GM21390 (cell line): ENCODE data around the gene AHSG.
"Not testable (repeated sequence)": the region's sequence is repeated elsewhere in the genome, so short reads cannot be mapped to it uniquely, and the experiment has no call there.

Experiments
- ATAC-seq: cut with Tn5 transposase; IDR thresholded peaks from one replicate; pipeline ENCODE4 v1.9.1; 2021; ENCODE audit not compliant: unreplicated experiment

The AHSG gene

DNA sequence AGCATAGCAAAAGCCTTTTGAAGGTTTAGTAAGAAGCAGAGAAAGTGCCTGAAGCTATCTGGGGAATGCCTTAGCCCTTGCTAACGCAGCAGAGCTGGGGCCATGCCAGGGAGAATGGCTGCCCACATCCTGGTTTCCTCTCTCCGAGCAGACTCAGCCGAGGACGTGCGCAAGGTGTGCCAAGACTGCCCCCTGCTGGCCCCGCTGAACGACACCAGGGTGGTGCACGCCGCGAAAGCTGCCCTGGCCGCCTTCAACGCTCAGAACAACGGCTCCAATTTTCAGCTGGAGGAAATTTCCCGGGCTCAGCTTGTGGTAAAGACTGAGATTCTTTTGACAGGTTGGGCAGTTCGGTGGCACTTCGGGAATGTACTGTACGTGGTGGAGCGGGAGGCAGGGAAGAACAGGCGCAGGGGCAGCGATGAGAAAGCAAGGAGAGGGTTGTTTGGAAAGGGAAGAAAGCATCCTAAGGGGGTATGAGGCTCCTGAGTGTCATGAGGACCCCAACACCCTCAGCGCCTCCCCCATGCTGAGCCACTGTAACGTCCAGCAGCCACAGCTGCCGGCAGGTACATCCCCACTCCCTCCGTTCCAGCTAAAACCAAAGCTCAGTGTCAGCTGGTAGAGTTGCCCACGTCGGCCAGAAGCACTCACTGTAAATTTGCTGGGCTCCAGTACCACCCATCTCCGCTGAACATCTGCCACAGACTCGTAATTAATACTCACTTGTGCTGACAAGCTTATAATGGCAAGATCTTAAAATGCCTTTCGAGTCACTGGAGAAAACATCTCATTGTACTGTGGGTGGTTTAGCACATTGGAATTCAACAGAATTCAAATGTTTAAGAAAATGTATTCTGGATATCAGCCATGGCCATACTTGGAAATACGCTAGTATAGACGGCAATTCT is 4.4 kb downstream of the AHSG start:
- ATAC-seq: peak; percentile 95

DNA sequence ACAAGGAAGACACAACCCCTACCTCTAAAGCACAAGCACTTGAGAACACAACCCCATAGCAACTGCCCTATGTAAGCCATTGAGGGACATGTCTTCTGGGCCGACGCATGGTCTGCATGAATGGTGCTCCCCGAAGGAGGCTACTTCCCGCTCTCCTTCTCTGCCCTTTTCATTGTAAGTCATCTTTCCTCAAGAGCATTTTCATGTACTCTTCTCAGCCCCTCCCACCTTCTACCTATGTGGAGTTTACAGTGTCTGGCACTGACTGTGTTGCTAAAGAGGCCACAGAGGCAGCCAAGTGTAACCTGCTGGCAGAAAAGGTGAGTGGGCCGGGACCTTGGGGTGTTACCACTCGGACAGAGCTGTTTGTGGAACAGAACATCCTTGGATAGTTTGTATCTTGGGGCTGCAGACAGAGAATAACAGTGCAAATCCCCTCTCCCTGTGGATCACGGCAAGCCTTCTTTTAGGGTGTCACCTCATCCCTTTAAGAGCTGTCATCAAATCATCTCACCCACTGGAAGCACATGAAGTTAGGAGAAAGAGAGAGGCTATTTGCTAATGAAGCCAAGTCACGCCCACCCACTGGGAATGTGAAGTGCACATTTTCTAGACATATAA is 5.6 kb downstream of the AHSG start:
- ATAC-seq: no peak

DNA sequence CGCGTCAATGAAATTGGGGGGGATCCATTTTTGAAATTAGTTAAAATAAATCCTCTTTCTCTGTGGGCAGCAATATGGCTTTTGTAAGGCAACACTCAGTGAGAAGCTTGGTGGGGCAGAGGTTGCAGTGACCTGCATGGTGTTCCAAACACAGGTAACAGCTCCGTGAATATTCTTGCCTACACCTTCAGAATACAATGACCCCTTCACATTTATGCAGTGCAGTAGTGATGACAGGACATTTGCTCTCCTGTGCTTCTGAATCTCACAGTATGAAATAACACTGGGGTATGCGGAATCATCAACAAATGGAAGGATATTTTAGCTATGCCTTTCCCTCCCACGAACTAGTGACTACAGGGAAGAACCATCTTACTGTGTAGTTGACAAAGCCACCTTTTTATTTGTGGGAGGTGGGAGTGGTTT is 6.9 kb downstream of the AHSG start:
- ATAC-seq: no peak

DNA sequence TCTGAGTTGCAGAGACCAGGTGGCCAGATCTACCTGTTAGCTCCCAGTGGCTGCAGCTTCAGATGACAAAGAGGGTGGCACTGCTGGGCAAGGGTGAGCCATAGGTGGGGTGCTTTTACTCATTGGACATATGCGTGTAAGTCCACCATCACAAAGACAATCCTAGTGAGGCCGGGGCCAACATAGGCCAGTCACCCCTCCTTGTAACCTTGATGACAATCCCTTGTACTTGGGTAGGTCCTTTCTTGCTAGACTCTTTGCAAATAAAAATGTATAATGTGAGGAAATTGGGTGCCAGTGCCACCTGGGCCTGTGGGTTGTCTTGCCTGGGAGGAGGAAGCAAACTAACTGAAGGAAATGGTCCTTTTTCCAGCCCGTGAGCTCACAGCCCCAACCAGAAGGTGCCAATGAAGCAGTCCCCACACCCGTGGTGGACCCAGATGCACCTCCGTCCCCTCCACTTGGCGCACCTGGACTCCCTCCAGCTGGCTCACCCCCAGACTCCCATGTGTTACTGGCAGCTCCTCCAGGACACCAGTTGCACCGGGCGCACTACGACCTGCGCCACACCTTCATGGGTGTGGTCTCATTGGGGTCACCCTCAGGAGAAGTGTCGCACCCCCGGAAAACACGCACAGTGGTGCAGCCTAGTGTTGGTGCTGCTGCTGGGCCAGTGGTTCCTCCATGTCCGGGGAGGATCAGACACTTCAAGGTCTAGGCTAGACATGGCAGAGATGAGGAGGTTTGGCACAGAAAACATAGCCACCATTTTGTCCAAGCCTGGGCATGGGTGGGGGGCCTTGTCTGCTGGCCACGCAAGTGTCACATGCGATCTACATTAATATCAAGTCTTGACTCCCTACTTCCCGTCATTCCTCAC is 7.6 kb downstream of the AHSG start:
- ATAC-seq: no peak

DNA sequence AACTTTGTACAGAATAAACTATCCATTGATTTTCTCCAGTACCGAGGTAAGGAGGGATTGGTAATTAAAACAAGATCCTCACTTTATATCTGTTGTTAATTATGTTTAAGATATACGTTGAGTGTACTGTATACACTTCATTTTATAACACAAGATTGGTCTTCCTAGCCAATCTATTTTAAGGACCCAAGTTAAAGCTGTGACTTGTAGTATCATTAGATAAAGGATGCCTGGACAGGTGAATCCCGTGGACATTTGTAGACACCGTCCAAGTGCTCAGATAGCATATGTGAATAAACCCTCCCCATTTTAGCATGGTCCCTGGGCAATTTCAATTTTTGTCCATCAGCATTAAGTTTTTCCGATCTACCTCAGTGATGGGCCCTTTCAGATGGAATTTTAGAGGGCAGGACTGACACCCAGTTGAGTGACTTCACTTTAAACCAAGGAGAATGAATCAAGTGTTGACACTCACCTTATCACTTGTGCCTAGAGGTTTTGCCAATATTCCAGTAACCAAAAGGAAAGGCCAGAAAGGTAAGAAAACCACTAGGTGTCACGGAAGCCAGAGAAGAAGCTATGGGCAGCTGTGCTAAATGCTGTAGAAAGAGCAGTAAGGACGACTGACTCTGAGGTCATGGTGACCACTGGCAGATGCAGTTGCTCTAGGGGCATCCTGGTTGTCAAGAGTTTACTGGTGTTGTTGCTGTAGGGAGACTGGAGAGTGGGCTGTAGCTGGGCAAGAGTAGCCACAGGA is 9.2 kb downstream of the AHSG start:
- no peak for ATAC-seq

DNA sequence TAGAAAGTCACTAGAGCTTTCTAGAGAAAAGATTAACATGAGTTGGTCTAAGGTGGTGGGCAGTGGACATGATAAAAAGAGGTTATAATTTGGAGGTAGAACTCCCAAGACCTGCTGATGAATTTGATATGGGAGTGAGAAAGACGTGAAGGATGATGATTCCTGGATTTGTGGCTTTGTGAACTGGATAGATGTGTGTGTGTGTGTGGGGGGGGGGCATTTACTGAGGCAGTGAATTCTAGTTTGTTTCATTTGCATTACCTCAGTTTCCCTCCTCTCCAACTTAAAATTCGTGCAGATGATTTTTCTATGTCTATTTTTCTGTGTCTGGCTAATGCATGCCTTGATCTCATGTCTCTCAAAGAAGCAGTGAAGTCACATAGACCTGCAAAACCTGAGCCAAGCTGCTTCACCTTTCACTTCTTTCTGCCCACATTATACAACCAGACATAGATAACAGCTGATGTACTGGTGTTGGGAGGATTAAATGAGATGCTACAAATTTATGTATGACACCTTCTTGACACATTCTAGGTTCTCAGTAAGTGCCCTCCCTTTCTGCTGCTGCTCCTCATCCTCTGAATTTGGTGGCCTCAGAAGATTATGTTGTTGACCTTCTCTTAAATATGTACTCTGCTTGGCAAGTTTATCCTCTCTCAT is 9.9 kb downstream of the AHSG start:
- ATAC-seq: no peak

DNA sequence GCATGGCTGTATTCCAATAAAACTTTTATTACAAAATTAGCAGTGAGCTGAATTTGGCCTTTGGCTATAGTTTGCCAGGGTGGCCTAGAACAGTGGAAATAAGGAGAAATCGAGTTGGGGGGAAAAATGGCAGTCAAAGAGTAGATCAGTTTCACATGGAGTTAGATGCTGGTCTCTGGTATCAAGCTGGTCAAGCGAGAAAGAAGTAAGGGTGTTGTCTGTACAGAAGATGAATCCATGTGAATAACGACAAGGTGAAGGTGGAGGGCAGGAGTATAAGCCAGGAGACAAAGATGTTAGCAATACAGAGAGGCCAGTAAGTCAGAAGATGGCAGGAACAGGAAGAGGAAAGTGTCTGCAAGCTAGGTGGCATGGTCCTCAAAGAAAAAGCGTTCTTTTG is 11.7 kb downstream of the AHSG start:
- ATAC-seq: no peak

DNA sequence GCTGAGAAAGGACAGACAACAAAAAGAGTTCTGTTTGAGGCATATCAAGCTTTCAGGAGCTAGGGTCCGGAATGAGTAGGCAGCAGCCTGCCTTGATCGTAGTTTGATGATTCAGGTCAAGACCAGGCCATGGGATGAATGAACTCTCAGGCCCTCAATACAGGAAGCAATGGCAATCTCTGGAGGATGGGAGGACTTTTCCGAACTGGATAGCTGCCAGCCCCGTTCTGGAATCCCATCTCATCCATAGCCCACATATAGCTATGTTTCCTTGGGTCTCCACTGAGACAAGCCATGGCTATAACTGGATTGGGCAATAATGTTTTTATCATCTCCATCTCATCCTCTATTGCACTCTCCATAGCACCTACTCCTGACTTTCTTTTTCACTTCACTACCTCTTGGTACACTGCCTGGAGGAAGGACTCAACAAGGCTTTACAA is 12.8 kb downstream of the AHSG start:
- no peak for ATAC-seq

DNA sequence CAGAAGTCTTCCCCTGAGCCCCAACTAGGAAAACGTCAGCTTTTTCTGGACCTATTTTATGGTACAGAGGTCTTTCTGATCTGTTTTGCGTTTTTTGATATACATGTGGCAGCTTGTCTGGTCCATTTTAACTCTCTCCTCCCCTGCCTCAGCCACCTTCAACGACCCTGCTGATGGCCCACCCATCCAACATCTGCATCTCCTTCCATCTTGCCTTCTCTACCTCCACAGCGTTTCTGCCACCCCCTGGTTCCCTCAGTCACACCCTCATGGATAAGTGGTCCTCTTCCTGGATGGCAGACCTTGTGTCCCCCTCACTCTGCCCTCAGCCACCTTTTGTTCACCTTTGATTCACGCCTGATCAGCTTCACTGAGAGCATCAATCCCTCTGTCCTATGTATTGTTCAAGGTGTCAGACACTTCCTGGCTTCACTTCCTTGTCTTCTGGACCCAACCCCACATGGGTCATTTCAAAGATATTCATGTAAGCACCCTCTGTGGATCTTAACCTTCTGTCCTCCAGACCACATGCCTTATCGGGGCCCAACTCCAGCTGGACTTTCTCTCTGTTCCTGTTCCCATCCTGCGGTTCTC is 13.5 kb downstream of the AHSG start:
- ATAC-seq: no peak

DNA sequence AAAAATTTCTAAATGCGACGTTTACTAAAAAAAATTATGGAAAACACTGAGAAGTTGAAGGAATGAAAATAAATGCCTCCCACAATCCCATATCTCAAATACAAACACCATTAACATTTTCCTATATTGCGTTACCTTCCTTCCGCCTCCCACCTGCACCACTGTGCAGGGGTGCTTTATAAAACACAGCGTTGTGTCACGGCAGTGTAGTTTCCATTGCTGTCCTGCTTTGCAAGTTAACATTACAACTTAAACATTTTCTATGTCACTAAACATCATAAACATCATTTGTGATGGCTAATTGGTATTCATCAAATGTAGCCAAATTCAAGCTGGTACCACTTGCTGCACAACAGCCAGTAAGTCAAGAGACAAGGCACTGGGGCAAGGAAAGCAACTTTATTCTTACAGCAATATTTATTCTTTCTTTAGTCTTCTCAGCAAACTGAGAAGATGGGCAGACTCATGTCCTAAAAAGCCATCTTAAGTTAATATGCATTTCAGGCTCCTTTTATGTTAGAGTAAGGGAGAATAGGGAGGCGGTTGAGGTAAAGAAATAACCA is 15.1 kb downstream of the AHSG start:
- no peak for ATAC-seq

DNA sequence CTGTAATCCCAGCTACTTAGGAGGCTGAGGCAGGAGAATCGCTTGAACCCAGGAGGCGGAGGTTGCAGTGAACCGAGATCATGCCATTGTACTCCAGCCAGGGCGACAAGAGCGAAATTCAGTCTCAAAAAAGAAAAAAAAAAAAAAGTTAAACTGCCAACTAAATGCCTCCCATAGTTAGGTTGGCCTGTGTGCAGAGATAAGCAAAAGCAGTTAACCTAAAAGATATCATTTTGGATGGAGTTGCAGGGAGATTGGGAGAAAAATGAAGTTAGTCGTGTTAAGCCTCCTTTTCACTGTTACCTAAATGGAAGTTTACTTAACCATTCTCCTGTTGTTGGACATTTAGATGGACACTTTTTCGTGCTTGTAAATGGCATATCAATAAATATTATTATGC is 15.9 kb downstream of the AHSG start:
- no peak for ATAC-seq

DNA sequence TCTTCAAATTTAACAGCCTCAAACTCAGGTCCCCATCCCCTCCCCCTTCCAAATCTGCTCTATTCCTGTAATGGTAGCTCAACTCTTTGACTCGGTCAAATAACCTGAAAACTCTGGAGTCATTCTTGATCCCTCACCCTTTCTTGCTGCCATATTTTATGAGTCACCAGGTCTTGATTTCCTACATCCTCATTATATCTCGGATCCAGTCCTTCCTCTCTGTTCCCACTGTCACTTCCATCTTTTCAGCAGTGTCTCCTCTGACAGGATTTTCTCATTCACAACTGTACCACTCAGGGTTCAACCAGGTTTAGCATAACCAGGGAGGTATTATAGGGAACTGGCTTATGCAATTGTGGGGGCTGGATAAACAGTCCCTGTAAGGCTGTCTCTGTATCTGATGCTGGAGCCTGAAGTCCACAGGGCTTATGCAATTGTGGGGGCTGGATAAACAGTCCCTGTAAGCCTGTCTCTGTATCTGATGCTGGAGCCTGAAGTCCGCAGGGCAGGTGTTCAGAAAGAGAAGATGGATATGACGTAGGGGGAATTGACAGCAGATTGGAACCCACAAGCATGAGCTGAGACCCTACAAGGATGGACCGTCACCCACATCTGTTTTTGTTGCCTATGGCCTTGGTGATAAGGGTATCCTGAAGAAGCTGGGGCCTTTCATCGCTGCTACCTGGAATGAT is 18.2 kb downstream of the AHSG start:
- ATAC-seq: no peak

DNA sequence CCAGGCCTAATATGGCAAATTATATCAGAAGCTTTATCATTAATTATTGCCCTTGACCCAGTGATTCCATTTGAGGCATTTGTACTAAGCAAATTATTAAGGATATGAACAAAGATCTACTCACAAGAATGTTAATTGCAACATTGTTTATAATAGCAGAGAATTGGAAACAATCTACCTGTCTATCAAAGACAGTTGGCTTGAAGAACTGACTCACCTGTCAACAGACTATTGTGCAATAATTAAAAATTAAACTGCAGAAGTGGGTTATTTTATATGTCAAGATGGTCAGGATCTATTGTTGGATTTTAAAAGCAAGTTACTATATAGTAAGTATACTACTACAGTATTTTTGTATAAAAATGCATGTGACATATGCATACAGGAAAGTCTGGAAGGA is 20.6 kb downstream of the AHSG start:
- ATAC-seq: no peak

DNA sequence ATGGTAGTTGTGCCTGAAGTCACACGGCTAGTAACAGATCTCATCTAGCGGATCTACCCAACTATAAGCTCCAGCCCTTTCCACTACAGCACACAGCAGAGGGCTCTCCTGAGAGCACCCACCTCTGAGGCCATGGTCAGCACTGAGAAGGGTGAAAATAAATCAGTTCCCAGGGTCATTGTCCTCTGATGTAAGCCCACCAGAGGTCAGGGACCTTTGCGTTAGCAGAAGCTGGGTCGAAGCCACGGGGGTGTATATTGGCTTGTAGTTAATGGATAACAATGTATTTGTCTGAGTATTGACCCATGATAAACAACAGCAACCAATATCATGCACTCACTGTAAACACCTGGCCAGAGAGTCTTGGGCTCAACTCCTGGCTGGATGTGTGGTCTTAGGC is 21.3 kb downstream of the AHSG start:
- ATAC-seq: not testable (repeated sequence)

DNA sequence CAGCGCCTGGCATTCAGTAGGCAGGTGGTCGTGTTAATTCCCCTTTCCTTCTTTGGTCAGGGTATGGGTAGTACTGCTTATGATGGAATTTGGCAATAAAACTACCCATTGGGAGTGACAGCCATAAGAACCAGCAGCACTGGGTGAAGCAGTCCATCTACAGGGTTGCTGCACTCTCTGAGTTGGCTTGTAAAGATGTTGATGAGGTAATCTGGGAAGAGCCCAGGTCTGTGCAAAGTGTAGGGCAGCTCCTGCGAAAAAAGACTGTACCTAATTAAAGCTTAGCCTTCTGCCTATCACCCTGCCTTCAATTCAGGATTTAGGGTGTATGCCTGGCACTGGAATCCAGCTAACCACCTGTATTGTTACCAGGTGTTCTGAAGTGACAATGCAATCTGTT is 22.7 kb downstream of the AHSG start:
- no peak for ATAC-seq

DNA sequence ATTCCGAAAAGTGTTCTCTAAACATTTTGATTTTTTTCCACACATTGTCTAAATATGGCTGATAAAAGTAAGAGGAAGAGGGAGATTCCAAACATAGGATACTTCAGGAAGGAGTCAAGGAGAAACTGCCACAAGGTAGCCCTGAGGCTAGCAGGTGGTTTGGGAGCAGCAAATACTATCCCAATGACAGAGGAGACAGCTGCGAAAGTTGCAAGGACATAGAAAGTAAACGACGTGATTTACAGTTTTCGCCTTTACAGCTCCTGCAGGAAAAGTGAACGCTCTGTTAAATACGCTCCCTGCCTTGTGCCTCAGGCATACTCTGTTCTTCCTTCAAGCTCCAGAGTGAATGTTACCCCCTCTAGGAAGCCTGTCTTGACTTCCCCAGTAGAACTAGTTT is 23.7 kb downstream of the AHSG start:
- ATAC-seq: no peak

DNA sequence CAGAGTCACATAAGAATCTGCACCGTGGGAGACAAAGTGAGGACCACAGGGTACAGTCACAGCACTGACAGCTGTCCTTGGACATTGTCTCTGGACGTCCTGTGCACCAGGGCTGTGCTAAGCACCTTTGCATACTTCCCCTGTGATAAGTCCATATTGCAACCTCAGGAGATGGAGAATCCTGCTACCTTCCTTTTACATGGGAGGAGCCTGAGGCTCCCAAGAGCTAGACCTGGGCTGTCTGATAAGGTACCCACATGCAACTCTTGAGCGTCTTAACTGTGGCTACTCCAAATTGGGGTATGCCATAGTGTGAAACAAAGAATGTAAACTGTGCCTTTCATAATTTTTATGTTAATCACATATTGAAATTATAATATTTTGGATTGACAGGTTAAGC is 24.8 kb downstream of the AHSG start:
- ATAC-seq: no peak

DNA sequence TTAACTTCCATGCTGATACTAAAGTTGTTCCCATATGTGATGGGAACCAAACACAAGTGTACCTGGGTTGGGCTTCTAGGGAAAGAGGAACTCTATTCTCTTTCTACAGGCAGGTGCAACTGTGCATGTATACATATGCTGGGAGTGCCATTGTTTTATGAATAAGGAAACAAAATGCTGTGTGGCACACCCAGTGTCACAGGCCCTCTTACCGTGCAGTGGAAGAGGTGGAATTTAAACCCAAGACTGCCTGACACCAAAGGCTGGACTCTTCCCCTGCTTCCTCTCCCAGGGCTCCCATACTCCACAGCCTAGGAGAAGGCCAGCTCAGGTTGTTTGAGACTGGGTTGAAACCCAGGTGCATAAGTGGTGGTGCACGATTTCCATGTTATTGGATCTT is 25.4 kb downstream of the AHSG start:
- ATAC-seq: no peak
